ENCODE results near the gene TTPAL. TPM values are rescaled to one million over a fixed set of nuclear protein-coding genes. Genes with fewer than 3 reads are reported as not detected.
A peak's percentile ranks its signal among the peaks of the same experiment; 100 is the strongest.

Gene TTPAL
- total RNA-seq (2022) (34.1 and 35.4 TPM in 2 replicates), Bru-seq, nascent RNA (percentile 77 among the genes with signal in this experiment), BruChase-seq, experiment 1, labeled RNA remaining after a 6-hour chase (percentile 92 among the genes with signal in this experiment), BruChase-seq, experiment 2, labeled RNA remaining after a 2-hour chase (percentile 87 among the genes with signal in this experiment)
- long read RNA-seq, full-length matches to known transcripts, result 46 of 71 reads
- long read RNA-seq, partial matches to known transcripts, result 4 of 71 reads
- long read RNA-seq, other reads (novel, unspliced or antisense), result 21 of 71 reads

DNA sequence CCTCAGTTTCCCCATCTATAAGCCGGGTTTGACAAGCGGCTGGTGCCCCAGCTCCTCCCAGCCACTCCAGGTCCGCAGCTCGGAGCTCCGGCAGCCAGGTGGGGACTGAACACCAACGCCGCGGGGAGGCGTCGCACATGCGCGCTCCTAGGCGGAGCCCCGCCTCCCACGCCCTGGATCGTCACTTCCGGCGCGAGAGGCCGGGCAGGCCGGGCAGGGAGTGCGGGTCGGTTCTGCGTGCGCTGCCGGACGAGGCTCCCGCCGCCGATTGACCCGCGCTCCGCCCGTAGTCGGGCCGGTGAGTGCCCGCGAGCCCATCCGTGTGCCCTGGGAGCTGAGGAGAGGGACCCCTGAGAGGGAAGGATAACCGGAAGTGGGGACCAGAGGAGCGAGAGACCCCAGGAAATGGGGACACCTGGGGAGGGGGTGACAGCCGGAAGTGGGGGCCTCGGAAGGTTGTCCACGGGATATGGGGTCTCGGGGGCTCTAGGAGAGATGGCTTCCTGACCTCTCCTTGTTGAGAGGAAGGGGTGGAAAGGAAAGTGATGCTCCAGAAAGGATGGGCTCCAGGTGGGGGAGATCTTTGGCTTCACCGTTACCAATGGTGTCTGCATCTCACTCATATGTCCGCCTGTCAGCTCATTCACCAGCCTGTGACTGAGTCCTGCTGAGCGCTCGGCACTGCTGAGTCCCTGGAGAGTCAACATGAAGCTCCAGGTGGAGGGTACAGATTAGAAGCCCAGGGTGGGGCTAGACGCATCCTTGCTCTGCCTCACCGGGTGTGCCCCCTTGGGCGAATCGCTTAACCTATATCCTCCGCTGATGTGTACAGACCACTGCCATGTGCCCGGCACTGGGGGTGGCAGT is at the start of gene TTPAL:
Gene TTPAL, plus strand, starts transcription at position 181 of the 867 bp plus-strand sequence. CDS start 4,126 bp downstream, outside the sequence.
- no peaks in the 10 kb centered on the region for H3K27me3 Mint-ChIP-seq (ENCODE audit: insufficient read depth, unreplicated experiment)
- peak within 1 kb of the TSS; percentile 98 for H3K4me3 Mint-ChIP-seq (ENCODE audit: unreplicated experiment)
- H3K27ac Mint-ChIP-seq (ENCODE audit: low read depth, unreplicated experiment), result peak within 1 kb of the TSS; percentile 98
- DNase-seq (ENCODE audit: unreplicated experiment), result peak; percentile 89
- H3K4me1 Mint-ChIP-seq (ENCODE audit: insufficient read depth, unreplicated experiment), result peaks cover 23% of the 10 kb centered on the region
- BruUV-seq (replicated peaks), result TSS peak; percentile 59
- peaks cover 8% of the 10 kb centered on the region for H3K36me3 Mint-ChIP-seq (ENCODE audit: insufficient read depth, unreplicated experiment)
- no peak for TF ChIP-seq CTCF (IDR thresholded peaks at IDR 0.05; ENCODE audit: unreplicated experiment)
- CTCF ChIA-PET, result interaction anchor here (0.6 to 16.6 kb wide), 24 partner anchors 11 to 362 kb away, joined by 3 to 347 read pairs (median 4); partner anchors contain the start of gene FITM2
- intact Hi-C loops (cut with micrococcal nuclease), result loop anchor here (10.0 kb wide), 3 partner anchors 49 to 361 kb away; partner anchors contain the start of gene SERINC3
- POLR2A ChIA-PET, result interaction anchor here (0.6 to 3.8 kb wide), 49 partner anchors 9 to 462 kb away, joined by 3 to 62 read pairs (median 4); partner anchors contain the start of genes FITM2, JPH2, OSER1 and PKIG
- no peaks in the 10 kb centered on the region for H3K9me3 Mint-ChIP-seq (ENCODE audit: unreplicated experiment)

GRCh38 chr20:44425923-44426322 is 49.8 kb upstream of the TTPAL start:
- intact Hi-C loops (cut with micrococcal nuclease), result no loop called here
- no peak overlapping the region for H3K27ac Mint-ChIP-seq (ENCODE audit: low read depth, unreplicated experiment)
- POLR2A ChIA-PET, result no interaction called here
- CTCF ChIA-PET, result interaction anchor here (0.6 to 1.3 kb wide), 2 partner anchors 19 to 34 kb away, joined by 3 read pairs; no protein-coding TSS in a partner anchor
- no peak for TF ChIP-seq CTCF (IDR thresholded peaks at IDR 0.05; ENCODE audit: unreplicated experiment)
- H3K4me3 Mint-ChIP-seq (ENCODE audit: unreplicated experiment), result no peak overlapping the region
- H3K36me3 Mint-ChIP-seq (ENCODE audit: insufficient read depth, unreplicated experiment), result no peaks in the 10 kb centered on the region
- BruUV-seq (replicated peaks), result no TSS peak
- H3K9me3 Mint-ChIP-seq (ENCODE audit: unreplicated experiment), result no peaks in the 10 kb centered on the region
- DNase-seq (ENCODE audit: unreplicated experiment), result no peak
- no peaks in the 10 kb centered on the region for H3K27me3 Mint-ChIP-seq (ENCODE audit: insufficient read depth, unreplicated experiment)
- H3K4me1 Mint-ChIP-seq (ENCODE audit: insufficient read depth, unreplicated experiment), result peaks cover 6% of the 10 kb centered on the region

GRCh38 chr20:44426879-44427790 is 48.5 kb upstream of the TTPAL start:
- Mint-ChIP-seq H3K36me3 (ENCODE audit: insufficient read depth, unreplicated experiment) (no peaks in the 10 kb centered on the region), H3K9me3 (ENCODE audit: unreplicated experiment) (no peaks in the 10 kb centered on the region), H3K4me3 (ENCODE audit: unreplicated experiment) (no peak overlapping the region), H3K27ac (ENCODE audit: low read depth, unreplicated experiment) (no peak overlapping the region), H3K4me1 (ENCODE audit: insufficient read depth, unreplicated experiment) (peaks cover 2% of the 10 kb centered on the region), H3K27me3 (ENCODE audit: insufficient read depth, unreplicated experiment) (no peaks in the 10 kb centered on the region)
- ChIA-PET CTCF (interaction anchor here (0.6 to 1.3 kb wide), 3 partner anchors 18 to 211 kb away, joined by 3 to 4 read pairs (median 3); no protein-coding TSS in a partner anchor), POLR2A (interaction anchor here (0.7 to 1.7 kb wide), 3 partner anchors 17 to 225 kb away, joined by 3 to 7 read pairs (median 3); partner anchors contain the start of gene ADA)
- no peak for TF ChIP-seq CTCF (IDR thresholded peaks at IDR 0.05; ENCODE audit: unreplicated experiment)
- BruUV-seq (replicated peaks), result no TSS peak
- intact Hi-C loops (cut with micrococcal nuclease), result no loop called here
- no peak for DNase-seq (ENCODE audit: unreplicated experiment)
